ENCODE data around the gene SENP5. TPM values are rescaled to one million over a fixed set of nuclear protein-coding genes. Genes with fewer than 3 reads are reported as not detected.

SENP5 gene
- polyA plus RNA-seq, 3 donors from 2014 or later = 8.2 to 12.7 (median 8.3) TPM

- Mint-ChIP-seq H3K9me3 (no peaks in the 10 kb centered on the region), H3K27me3 (ENCODE audit: low read depth in 3 of 3) (peaks cover 0 to 1% (median 0%) of the 10 kb centered on the region in 3 donors), H3K27ac (no peak overlapping the region), H3K4me1 (peaks cover 7 to 8% of the 10 kb centered on the region in 2 donors), H3K36me3 (no peaks in the 10 kb centered on the region), H3K4me3 (no peak overlapping the region)
- DNase-seq = no peak
These were observed 95.4 kb downstream of the SENP5 start for GRCh38 chr3:196962930-196963630.

GRCh38 chr3:196963631-196963953 is 95.9 kb downstream of the SENP5 start:
- DNase-seq = no peak
- Mint-ChIP-seq H3K4me3 (no peak overlapping the region), H3K36me3 (no peaks in the 10 kb centered on the region), H3K27me3 (ENCODE audit: low read depth in 3 of 3) (peaks cover 0 to 1% (median 0%) of the 10 kb centered on the region in 3 donors), H3K4me1 (peaks cover 9 to 10% of the 10 kb centered on the region in 2 donors), H3K9me3 (no peaks in the 10 kb centered on the region), H3K27ac (no peak overlapping the region)

GRCh38 chr3:196965112-196965803 is 97.5 kb downstream of the SENP5 start:
- no peak overlapping the region for H3K27ac Mint-ChIP-seq
- H3K27me3 Mint-ChIP-seq (ENCODE audit: low read depth in 3 of 3) = peaks cover 0 to 1% (median under 1%) of the 10 kb centered on the region in 3 donors
- no peaks in the 10 kb centered on the region for H3K9me3 Mint-ChIP-seq
- H3K36me3 Mint-ChIP-seq = no peaks in the 10 kb centered on the region
- no peak for DNase-seq
- H3K4me1 Mint-ChIP-seq = peaks cover 10% of the 10 kb centered on the region in 2 donors
- H3K4me3 Mint-ChIP-seq = no peak overlapping the region

DNA sequence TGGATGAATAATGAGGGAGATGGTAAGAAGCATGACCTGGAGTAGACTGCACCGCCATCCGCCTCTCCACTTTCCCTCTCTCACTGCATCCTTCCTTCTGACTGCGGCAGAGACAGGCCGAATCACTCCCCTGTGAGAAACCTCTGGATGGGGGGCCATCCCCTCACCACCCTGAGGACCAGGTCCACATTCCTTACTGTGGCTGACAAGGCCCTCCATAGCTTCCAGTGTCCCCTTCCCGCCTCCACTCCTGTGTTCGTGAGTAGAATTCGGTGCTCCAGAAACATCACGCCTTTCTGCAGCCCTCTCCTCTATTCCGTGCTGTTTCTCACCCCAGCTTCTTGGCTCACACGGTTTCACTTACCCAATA is 98.1 kb downstream of the SENP5 start:
- Mint-ChIP-seq H3K9me3 (no peaks in the 10 kb centered on the region), H3K27ac (no peak overlapping the region), H3K27me3 (ENCODE audit: low read depth in 3 of 3) (peaks cover 1 to 5% (median 2%) of the 10 kb centered on the region in 3 donors), H3K4me3 (no peak overlapping the region), H3K36me3 (no peaks in the 10 kb centered on the region), H3K4me1 (peaks cover 10 to 16% of the 10 kb centered on the region in 2 donors)
- no peak for DNase-seq

DNA sequence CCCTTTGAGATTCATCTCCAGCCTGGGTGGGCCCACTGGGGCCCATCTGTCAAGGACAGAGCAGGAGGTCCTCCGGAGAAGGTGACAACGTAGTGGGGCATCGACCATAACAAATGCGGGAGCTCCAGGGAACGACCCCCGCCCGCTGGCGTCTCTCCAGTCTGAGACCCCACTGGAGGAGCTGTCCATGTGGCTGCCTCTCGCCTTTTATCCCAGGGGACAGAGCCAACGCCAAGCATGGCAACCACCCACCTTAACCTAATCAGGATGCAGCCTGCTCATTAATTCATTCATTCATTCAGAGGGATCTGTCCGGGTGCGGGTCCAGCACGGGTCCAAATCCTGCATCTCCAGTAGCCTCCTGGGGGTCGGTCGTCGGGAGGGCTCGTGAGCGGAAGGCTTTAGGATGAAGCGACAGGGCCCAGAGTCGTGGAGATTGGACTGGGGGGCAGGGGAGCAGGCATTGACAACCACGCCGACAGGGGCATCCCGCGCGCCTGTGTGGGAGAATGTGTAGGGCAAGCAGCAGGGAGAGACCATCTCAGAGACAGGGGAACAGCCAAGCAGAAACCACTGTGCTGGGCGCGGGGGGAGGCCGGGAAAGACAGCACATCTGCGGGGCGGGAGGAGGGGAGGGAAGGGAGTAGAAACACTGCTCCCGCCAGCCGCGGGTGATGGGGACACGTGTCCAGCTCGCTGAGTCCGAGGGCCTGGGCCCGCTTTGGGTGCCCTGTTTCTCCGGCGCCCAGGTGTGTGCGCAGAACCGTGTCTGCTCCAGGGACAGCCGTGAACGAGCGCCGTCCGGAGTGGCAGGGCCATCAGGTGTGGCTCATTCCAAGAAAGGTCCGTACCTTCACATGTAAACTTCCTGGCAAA is 99.0 kb downstream of the SENP5 start:
- DNase-seq = no peak
- Mint-ChIP-seq H3K9me3 (no peaks in the 10 kb centered on the region), H3K27ac (no peak overlapping the region), H3K4me1 (peaks cover 10 to 17% of the 10 kb centered on the region in 2 donors), H3K4me3 (peak overlapping the region in 4 of 5 donors; percentile 14 to 82 (median 56)), H3K36me3 (no peaks in the 10 kb centered on the region), H3K27me3 (ENCODE audit: low read depth in 3 of 3) (peaks cover 0 to 7% (median 2%) of the 10 kb centered on the region in 3 donors)

DNA sequence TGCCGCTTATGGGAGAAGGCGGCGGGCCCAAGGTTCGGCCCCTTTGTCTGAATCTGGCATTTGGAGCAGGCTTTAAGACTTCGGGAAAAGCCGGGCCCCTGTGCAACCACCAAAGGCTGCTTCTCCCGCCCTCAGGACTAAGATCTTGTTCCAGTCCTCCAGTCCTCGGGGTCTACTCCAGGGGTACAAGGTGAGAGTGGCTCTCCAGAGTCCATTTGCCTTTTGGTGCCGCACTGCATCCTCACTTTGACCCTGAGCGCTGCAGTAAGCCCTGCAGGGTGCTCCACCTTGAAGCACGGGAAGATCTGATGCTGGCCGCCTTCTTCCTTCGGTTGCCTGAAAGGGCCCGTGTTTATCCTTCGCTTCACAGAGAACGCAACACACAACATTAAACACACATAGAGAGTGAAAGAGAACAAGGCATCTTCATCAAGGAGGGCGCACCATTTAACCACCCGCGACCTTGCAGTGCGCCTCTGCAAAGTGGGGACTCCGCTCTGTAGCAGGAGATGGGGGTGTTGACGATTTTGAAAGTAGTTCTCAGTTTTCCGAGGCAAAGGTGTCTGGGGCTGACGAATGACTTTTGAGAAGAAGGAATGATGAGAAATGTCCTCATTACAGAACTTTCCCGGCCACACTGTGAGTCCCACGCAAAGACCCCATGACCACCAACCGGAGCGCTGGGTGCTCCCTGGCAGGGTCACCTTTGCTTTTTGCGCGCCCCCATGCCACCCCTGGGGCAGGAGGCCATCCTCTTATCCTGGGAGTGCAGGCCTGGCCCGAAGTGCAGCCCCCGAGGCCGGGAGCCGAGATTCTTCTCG is 99.9 kb downstream of the SENP5 start:
- H3K27ac Mint-ChIP-seq = no peak overlapping the region
- H3K27me3 Mint-ChIP-seq (ENCODE audit: low read depth in 3 of 3) = peaks cover 0 to 7% (median 2%) of the 10 kb centered on the region in 3 donors
- peaks cover 10 to 17% of the 10 kb centered on the region in 2 donors for H3K4me1 Mint-ChIP-seq
- H3K9me3 Mint-ChIP-seq = no peaks in the 10 kb centered on the region
- peak overlapping the region; percentile 74 to 82 (median 79) for H3K4me3 Mint-ChIP-seq
- DNase-seq = no peak
- no peaks in the 10 kb centered on the region for H3K36me3 Mint-ChIP-seq

DNA sequence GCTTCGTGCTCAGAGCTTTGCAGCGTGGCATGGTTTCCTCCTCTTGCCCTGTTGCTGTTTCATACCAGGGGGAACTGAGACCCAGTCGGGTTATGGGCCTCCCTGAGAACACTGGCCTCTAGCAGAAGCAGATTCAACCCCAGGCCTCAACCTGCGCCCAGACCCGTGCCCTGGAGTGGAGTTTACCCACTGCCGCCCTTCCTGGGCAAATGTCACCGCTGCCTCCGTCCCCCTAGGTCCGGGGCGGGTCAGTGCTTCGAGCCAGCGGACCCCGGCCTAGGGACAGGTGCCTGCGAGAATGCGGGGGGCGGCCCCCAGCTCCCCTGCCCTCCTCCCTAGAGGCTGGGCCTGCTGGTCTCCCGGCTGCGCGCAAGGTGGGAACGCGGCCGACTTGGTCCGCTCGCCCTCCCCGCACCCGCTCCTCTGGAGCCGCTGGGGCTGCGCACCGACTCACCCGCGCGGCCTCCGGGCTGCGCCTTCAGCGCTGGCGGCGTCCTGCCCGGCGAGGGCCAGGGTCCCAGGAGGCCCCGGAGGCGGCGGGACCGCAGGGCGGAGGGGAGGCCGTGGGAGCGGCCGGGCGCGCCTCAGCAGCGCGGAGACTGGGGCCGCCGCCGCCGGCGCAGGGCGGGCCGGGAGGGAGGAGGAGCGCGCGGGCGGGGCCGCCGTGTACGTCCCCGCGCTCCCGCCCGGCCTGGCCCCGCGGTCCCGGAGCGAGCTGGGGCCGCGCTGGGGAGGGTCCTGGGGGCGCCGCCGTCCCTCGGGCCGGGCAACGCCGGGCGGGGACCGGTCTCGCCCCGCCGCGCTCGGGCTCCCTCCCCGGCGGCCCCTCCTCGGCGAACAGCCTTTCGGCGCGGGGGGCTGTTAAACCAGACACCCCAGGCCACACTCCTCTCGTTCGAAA is 100.8 kb downstream of the SENP5 start, which contains the start of gene PIGZ:
Gene PIGZ (minus strand): TSS at position 601 of the 901 bp plus-strand sequence. CDS start 16,802 bp downstream, outside the sequence.
- peak; percentile 23 to 35 (median 34) for DNase-seq
- peak within 1 kb of the TSS; percentile 74 to 83 (median 79) for H3K4me3 Mint-ChIP-seq
- peak within 1 kb of the TSS in 2 of 6 donors; percentile 24 to 40 for H3K27ac Mint-ChIP-seq
- peaks cover 0 to 7% (median 2%) of the 10 kb centered on the region in 3 donors for H3K27me3 Mint-ChIP-seq (ENCODE audit: low read depth in 3 of 3)
- peaks cover 10 to 17% of the 10 kb centered on the region in 2 donors for H3K4me1 Mint-ChIP-seq
- no peaks in the 10 kb centered on the region for H3K9me3 Mint-ChIP-seq
- no peaks in the 10 kb centered on the region for H3K36me3 Mint-ChIP-seq

- Mint-ChIP-seq H3K9me3 (no peaks in the 10 kb centered on the region), H3K27ac (peak overlapping the region in 1 of 6 donors; percentile 24), H3K36me3 (no peaks in the 10 kb centered on the region), H3K4me3 (peak overlapping the region; percentile 55 to 83 (median 71)), H3K4me1 (peaks cover 10 to 17% of the 10 kb centered on the region in 2 donors), H3K27me3 (ENCODE audit: low read depth in 3 of 3) (peaks cover 0 to 7% (median 2%) of the 10 kb centered on the region in 3 donors)
- peak; percentile 43 to 46 (median 46) for DNase-seq
These were observed 101.5 kb downstream of the SENP5 start for GRCh38 chr3:196969134-196969659.

- Mint-ChIP-seq H3K27me3 (ENCODE audit: low read depth in 3 of 3) (peaks cover 0 to 7% (median 2%) of the 10 kb centered on the region in 3 donors), H3K36me3 (no peaks in the 10 kb centered on the region), H3K9me3 (no peaks in the 10 kb centered on the region), H3K4me3 (peak overlapping the region; percentile 72 to 84 (median 78)), H3K27ac (peak overlapping the region in 2 of 6 donors; percentile 75 to 78), H3K4me1 (peaks cover 10 to 17% of the 10 kb centered on the region in 2 donors)
- DNase-seq = peak; percentile 68 to 72 (median 71)
These were observed 102.2 kb downstream of the SENP5 start for GRCh38 chr3:196969660-196970546.

- H3K4me3 Mint-ChIP-seq = peak overlapping the region; percentile 72 to 84 (median 78)
- H3K4me1 Mint-ChIP-seq = peaks cover 10 to 17% of the 10 kb centered on the region in 2 donors
- peak overlapping the region in 2 of 6 donors; percentile 75 to 78 for H3K27ac Mint-ChIP-seq
- no peak for DNase-seq
- no peaks in the 10 kb centered on the region for H3K9me3 Mint-ChIP-seq
- peaks cover 2 to 7% (median 4%) of the 10 kb centered on the region in 3 donors for H3K27me3 Mint-ChIP-seq (ENCODE audit: low read depth in 3 of 3)
- no peaks in the 10 kb centered on the region for H3K36me3 Mint-ChIP-seq
These were observed 102.9 kb downstream of the SENP5 start for GRCh38 chr3:196970547-196971093.

- no peaks in the 10 kb centered on the region for H3K36me3 Mint-ChIP-seq
- H3K4me1 Mint-ChIP-seq = peaks cover 10 to 17% of the 10 kb centered on the region in 2 donors
- no peak for DNase-seq
- H3K9me3 Mint-ChIP-seq = no peaks in the 10 kb centered on the region
- H3K27ac Mint-ChIP-seq = no peak overlapping the region
- peak overlapping the region in 3 of 5 donors; percentile 78 to 84 (median 82) for H3K4me3 Mint-ChIP-seq
- H3K27me3 Mint-ChIP-seq (ENCODE audit: low read depth in 3 of 3) = peaks cover 2 to 7% (median 4%) of the 10 kb centered on the region in 3 donors
These were observed 103.5 kb downstream of the SENP5 start for GRCh38 chr3:196971094-196971698.
